Right atrium auricular region (tissue), 2 donors: ENCODE results near the gene INPP5F. TPM values are rescaled to one million over a fixed set of nuclear protein-coding genes. Genes with fewer than 3 reads are reported as not detected.

ENCODE experiments used
- DNase-seq: peaks from one replicate; pipeline ENCODE4 v3.0.0-alpha.2; 2019; ENCODE audit warnings: low spot score
- H3K27ac ChIP-seq, 2 donors: fragments of 200-600 bp; sonication (generic); 1 replicate in 1 of 2; 2 replicates in 1 of 2; pipeline ENCODE4 v1.5.1; 2016 to 2019
- H3K27me3 ChIP-seq, 2 donors: fragments of 200-600 bp; sonication (generic); one replicate each; pipeline versions ENCODE4 v1.5.1 to v1.6.0; 2017 to 2019
- H3K36me3 ChIP-seq: fragments of 200-600 bp; sonication (generic); one replicate; pipeline ENCODE4 v1.5.1; 2016
- H3K4me1 ChIP-seq, 2 donors: fragments of 200-600 bp; sonication (generic); one replicate each; pipeline versions ENCODE4 v1.5.1 to v1.6.0; 2017 to 2019
- H3K4me3 ChIP-seq, 2 donors: fragments of 200-600 bp; sonication (generic); 1 replicate in 1 of 2; 2 replicates in 1 of 2; pipeline ENCODE4 v1.5.1; 2017 to 2019; ENCODE audit warnings: mild to moderate bottlenecking in 1 of 2, moderate library complexity in 1 of 2
- H3K9me3 ChIP-seq, 2 donors: fragments of 200-600 bp; sonication (generic); one replicate each; pipeline ENCODE4 v1.5.1; 2019
- CTCF ChIP-seq, 2 donors: fragments of 200-600 bp; sonication (generic); IDR thresholded peaks; one replicate each; pipeline ENCODE4 v1.5.1; 2019; ENCODE audit warnings: antibody characterized with exemption in 2 of 2
- total RNA-seq, 2 donors: library from RNA; depleted of rRNA; stranded (reverse); fragments of >200 nt; gene quantifications; one replicate each; pipeline ENCODE4 v1.1.0, GENCODE V29; 2016

INPP5F gene
- total RNA-seq, 2 donors from 2014 or later, result 3.9 to 6.2 TPM

- H3K4me1 ChIP-seq, result peaks cover 0 to 22% of the 10 kb centered on the region in 2 donors
- H3K27ac ChIP-seq, result no peak overlapping the region
- H3K4me3 ChIP-seq, result no peak overlapping the region
- H3K36me3 ChIP-seq, result no peaks in the 10 kb centered on the region
- H3K27me3 ChIP-seq, result no peaks in the 10 kb centered on the region
- DNase-seq, result no peak
- no peaks in the 10 kb centered on the region for H3K9me3 ChIP-seq
- TF ChIP-seq CTCF (IDR thresholded peaks at IDR 0.05), result no peak
Observed at GRCh38 chr10:119735451-119735850, 9.6 kb downstream of the INPP5F start.

- H3K9me3 ChIP-seq, result no peaks in the 10 kb centered on the region
- no peak for DNase-seq
- no peaks in the 10 kb centered on the region for H3K27me3 ChIP-seq
- no peak for TF ChIP-seq CTCF (IDR thresholded peaks at IDR 0.05)
- peaks cover 0 to 22% of the 10 kb centered on the region in 2 donors for H3K4me1 ChIP-seq
- H3K27ac ChIP-seq, result no peak overlapping the region
- no peak overlapping the region for H3K4me3 ChIP-seq
- H3K36me3 ChIP-seq, result no peaks in the 10 kb centered on the region
Observed at GRCh38 chr10:119736220-119736619, 10.4 kb downstream of the INPP5F start.

- Histone ChIP-seq H3K36me3 (no peaks in the 10 kb centered on the region), H3K27ac (no peak overlapping the region), H3K4me3 (no peak overlapping the region)
Observed at GRCh38 chr10:119737039-119737663, 11.3 kb downstream of the INPP5F start.

GRCh38 chr10:119737823-119738222, 12.0 kb downstream of the INPP5F start:
- Histone ChIP-seq H3K27ac (no peak overlapping the region), H3K4me1 (peaks cover 0 to 24% of the 10 kb centered on the region in 2 donors), H3K27me3 (no peaks in the 10 kb centered on the region), H3K9me3 (no peaks in the 10 kb centered on the region), H3K36me3 (no peaks in the 10 kb centered on the region), H3K4me3 (no peak overlapping the region)
- DNase-seq, result no peak
- TF ChIP-seq CTCF (IDR thresholded peaks at IDR 0.05), result no peak

More at GRCh38 chr10:119737039-119737663, 11.3 kb downstream of the INPP5F start:
- TF ChIP-seq CTCF (IDR thresholded peaks at IDR 0.05), result no peak
- Histone ChIP-seq H3K9me3 (no peaks in the 10 kb centered on the region), H3K27me3 (no peaks in the 10 kb centered on the region), H3K4me1 (peaks cover 0 to 22% of the 10 kb centered on the region in 2 donors)
- no peak for DNase-seq

GRCh38 chr10:119738962-119739361, 13.1 kb downstream of the INPP5F start:
- no peak for DNase-seq
- Histone ChIP-seq H3K27ac (no peak overlapping the region), H3K27me3 (no peaks in the 10 kb centered on the region), H3K4me3 (no peak overlapping the region), H3K36me3 (no peaks in the 10 kb centered on the region), H3K4me1 (peaks cover 0 to 32% of the 10 kb centered on the region in 2 donors), H3K9me3 (no peaks in the 10 kb centered on the region)
- no peak for TF ChIP-seq CTCF (IDR thresholded peaks at IDR 0.05)

GRCh38 chr10:119740096-119740495, 14.2 kb downstream of the INPP5F start:
- no peak for TF ChIP-seq CTCF (IDR thresholded peaks at IDR 0.05)
- Histone ChIP-seq H3K9me3 (no peaks in the 10 kb centered on the region), H3K4me3 (no peak overlapping the region), H3K27me3 (no peaks in the 10 kb centered on the region), H3K36me3 (no peaks in the 10 kb centered on the region), H3K27ac (no peak overlapping the region), H3K4me1 (peaks cover 0 to 25% of the 10 kb centered on the region in 2 donors)
- no peak for DNase-seq
